AG04449 (cell line): ENCODE results near the gene PUS7L.

Experiments used
- CTCF ChIA-PET: fragments of 350-600 bp; formaldehyde crosslinking; extraction: SDS; loops from one replicate; lab custom pipeline; 2021; ENCODE audit warnings: antibody characterized with exemption; lab: Yijun Ruan, JAX
- POLR2A ChIA-PET: fragments of 400-600, 350-600 bp; formaldehyde crosslinking; extraction: SDS; loops from one replicate; lab custom pipeline; 2020; ENCODE audit warnings: antibody characterized with exemption, inconsistent platforms; lab: Yijun Ruan, JAX
- DNase-seq: peaks from one replicate; pipeline ENCODE4 v3.0.0-alpha.2; 2010; ENCODE audit warnings: low read depth, low spot score
- H3K4me3 ChIP-seq: 2 replicates; pipeline ENCODE4 v1.5.1; 2011; ENCODE audit warnings: low read depth, mild to moderate bottlenecking, control low read depth, low read length
- CTCF ChIP-seq: IDR thresholded peaks from one replicate; pipeline ENCODE4 v1.5.1; 2011; ENCODE audit warnings: mild to moderate bottlenecking, moderate library complexity, low read length, control low read depth, inconsistent platforms; ENCODE audit not compliant: insufficient read depth; ENCODE audit errors: missing control alignments

The PUS7L gene

GRCh38 chr12:43766291-43766690 is 7.7 kb upstream of the PUS7L start:
- ChIA-PET POLR2A (no interaction called here), CTCF (interaction anchor here (1.4 kb wide), 1 partner anchor 10 kb away, joined by 5 read pairs; no protein-coding TSS in a partner anchor)
- H3K4me3 ChIP-seq = no peak overlapping the region
- DNase-seq = no peak
- no peak for TF ChIP-seq CTCF

GRCh38 chr12:43764528-43764927 is 5.9 kb upstream of the PUS7L start:
- no peak for DNase-seq
- ChIA-PET POLR2A (interaction anchor here (1.1 kb wide), 1 partner anchor 41 kb away, joined by 4 read pairs; the partner anchor contains the start of gene TWF1), CTCF (no interaction called here)
- H3K4me3 ChIP-seq = no peak overlapping the region
- TF ChIP-seq CTCF = no peak

GRCh38 chr12:43763769-43764168 is 5.2 kb upstream of the PUS7L start:
- ChIA-PET POLR2A (no interaction called here), CTCF (no interaction called here)
- H3K4me3 ChIP-seq = no peak overlapping the region
- DNase-seq = no peak
- no peak for TF ChIP-seq CTCF

- no peak overlapping the region for H3K4me3 ChIP-seq
- no peak for TF ChIP-seq CTCF
- CTCF ChIA-PET = interaction anchor here (1.1 kb wide), 1 partner anchor 14 kb away, joined by 6 read pairs; no protein-coding TSS in a partner anchor
- DNase-seq = no peak
- POLR2A ChIA-PET = no interaction called here
These were observed 4.0 kb upstream of the PUS7L start for GRCh38 chr12:43762596-43762995.

GRCh38 chr12:43761500-43761899 is 2.9 kb upstream of the PUS7L start:
- no peak for TF ChIP-seq CTCF
- CTCF ChIA-PET = no interaction called here
- no peak overlapping the region for H3K4me3 ChIP-seq
- DNase-seq = no peak
- POLR2A ChIA-PET = no interaction called here

GRCh38 chr12:43760396-43760795 is 1.8 kb upstream of the PUS7L start:
- CTCF ChIA-PET = interaction anchor here (1.4 to 3.0 kb wide), 6 partner anchors 8 to 122 kb away, joined by 5 to 15 read pairs (median 10); no protein-coding TSS in a partner anchor
- POLR2A ChIA-PET = no interaction called here
- no peak for TF ChIP-seq CTCF
- no peak overlapping the region for H3K4me3 ChIP-seq
- DNase-seq = no peak
